Body of pancreas (tissue), 4 donors: ENCODE results near the gene FBXO40. TPM values are rescaled to one million over a fixed set of nuclear protein-coding genes. Genes with fewer than 3 reads are reported as not detected.

Source experiments
- ATAC-seq: fragments of 150-250 bp; one replicate; pipeline ENCODE4 v1.9.1; 2016
- DNase-seq, 4 donors: peaks; one replicate each; pipeline ENCODE4 v3.0.0-alpha.2; 2019
- H3K27ac ChIP-seq, 4 donors: fragments of 200-600 bp; sonication (generic); 1 replicate in 3 of 4; 2 replicates in 1 of 4; pipeline versions ENCODE4 v1.5.1 to v1.6.1; 2016 to 2019; ENCODE audit warnings: mild to moderate bottlenecking in 1 of 4, mixed read lengths in 1 of 4, moderate library complexity in 1 of 4
- H3K27me3 ChIP-seq, 2 donors: fragments of 200-600 bp; sonication (generic); one replicate each; pipeline ENCODE4 v1.6.0; 2016; ENCODE audit warnings: mild to moderate bottlenecking in 1 of 2
- H3K36me3 ChIP-seq, 2 donors: fragments of 200-600 bp; sonication (generic); replicated peaks in 1 of 2; 2 replicates each; pipeline ENCODE4 v1.5.1; 2016; ENCODE audit warnings: low read depth in 2 of 2; ENCODE audit not compliant: insufficient read depth in 1 of 2
- H3K4me1 ChIP-seq: fragments of 200-600 bp; sonication (generic); one replicate; pipeline ENCODE4 v1.6.0; 2016
- H3K4me3 ChIP-seq, 2 donors: fragments of 200-600 bp; sonication (generic); 1 replicate in 1 of 2; 2 replicates in 1 of 2; pipeline ENCODE4 v1.5.1; 2016 to 2019
- H3K9me3 ChIP-seq, 3 donors: fragments of 200-600 bp; sonication (generic); 1 replicate in 2 of 3; 2 replicates in 1 of 3; pipeline ENCODE4 v1.5.1; 2016
- CTCF ChIP-seq, 7 experiments: fragments of 450-650 bp in 4 of 7; fragments of 200-600 bp in 3 of 7; sonication (generic) in 3 of 7; IDR thresholded peaks; one replicate each; pipeline ENCODE4 v1.5.1; 2016 to 2019; ENCODE audit warnings: antibody characterized with exemption in 7 of 7
- POLR2A ChIP-seq, 3 donors: fragments of 450-650 bp; IDR thresholded peaks; one replicate each; pipeline ENCODE4 v1.6.1; 2016; ENCODE audit warnings: antibody characterized with exemption in 3 of 3, mild to moderate bottlenecking in 2 of 3
- WGBS, 2 donors: methylation state at CpG; one replicate each; pipeline ENCODE4 v1.1.5; 2017; 5-methylcytosine and 5-hydroxymethylcytosine counted together
- intact Hi-C: fragments of 100-400 bp; cut with DNase I; formaldehyde crosslinking; loops from one replicate; pipeline ENCODE4 v1.15.1; 2023
- total RNA-seq, 2 donors: library from RNA; depleted of rRNA; stranded (reverse); fragments of >200 nt; gene quantifications; one replicate each; pipeline ENCODE4 v1.1.0, GENCODE V29; 2016

Gene FBXO40
- total RNA-seq, 2 donors from 2014 or later = not detected

GRCh38 chr3:121552797-121553196, 40.4 kb upstream of the FBXO40 start:
- Histone ChIP-seq H3K4me1 (no peaks in the 10 kb centered on the region), H3K27me3 (no peaks in the 10 kb centered on the region), H3K4me3 (no peak overlapping the region), H3K36me3 (no peaks in the 10 kb centered on the region), H3K27ac (no peak overlapping the region), H3K9me3 (no peaks in the 10 kb centered on the region)
- DNase-seq (no peak), ATAC-seq (no peak)
- TF ChIP-seq CTCF (IDR thresholded peaks at IDR 0.05) = no peak
- TF ChIP-seq POLR2A (IDR thresholded peaks at IDR 0.05) = no peak
- intact Hi-C loops = no loop called here
- WGBS, 2 donors = 57 to 66% methylated on average over 3 of the region's 3 CpGs

- Histone ChIP-seq H3K4me1 (peaks cover 7% of the 10 kb centered on the region), H3K27me3 (no peaks in the 10 kb centered on the region), H3K9me3 (no peaks in the 10 kb centered on the region), H3K27ac (no peak overlapping the region), H3K36me3 (no peaks in the 10 kb centered on the region), H3K4me3 (no peak overlapping the region)
- TF ChIP-seq CTCF (IDR thresholded peaks at IDR 0.05) = no peak
- TF ChIP-seq POLR2A (IDR thresholded peaks at IDR 0.05) = no peak
- ATAC-seq = no peak
- intact Hi-C loops = no loop called here
- no peak for DNase-seq
- WGBS, 2 donors = 75 to 93% methylated on average over 5 of the region's 5 CpGs
These were observed 35.7 kb upstream of the FBXO40 start for GRCh38 chr3:121557426-121557934.

- H3K36me3 ChIP-seq = no peaks in the 10 kb centered on the region
- DNase-seq (no peak), ATAC-seq (no peak)
- no peak overlapping the region for H3K4me3 ChIP-seq
- H3K27ac ChIP-seq = no peak overlapping the region
- no peaks in the 10 kb centered on the region for H3K9me3 ChIP-seq
- H3K4me1 ChIP-seq = peaks cover 7% of the 10 kb centered on the region
- TF ChIP-seq POLR2A (IDR thresholded peaks at IDR 0.05) (no peak), CTCF (IDR thresholded peaks at IDR 0.05) (no peak)
- H3K27me3 ChIP-seq = no peaks in the 10 kb centered on the region
- intact Hi-C loops = no loop called here
These were observed 31.0 kb upstream of the FBXO40 start for GRCh38 chr3:121562148-121562547.

- no peak for DNase-seq
- H3K27ac ChIP-seq = no peak overlapping the region
- no peaks in the 10 kb centered on the region for H3K36me3 ChIP-seq
- no peaks in the 10 kb centered on the region for H3K27me3 ChIP-seq
- no peak overlapping the region for H3K4me3 ChIP-seq
- WGBS, 2 donors = 88% methylated on average over 9 of the region's 9 CpGs
- intact Hi-C loops = no loop called here
- H3K4me1 ChIP-seq = peaks cover under 1% of the 10 kb centered on the region
- no peaks in the 10 kb centered on the region for H3K9me3 ChIP-seq
- ATAC-seq = no peak
- TF ChIP-seq CTCF (IDR thresholded peaks at IDR 0.05) (no peak), POLR2A (IDR thresholded peaks at IDR 0.05) (no peak)
These were observed 26.4 kb upstream of the FBXO40 start for GRCh38 chr3:121566773-121567172.

GRCh38 chr3:121567649-121568048, 25.5 kb upstream of the FBXO40 start, which contains the start of gene ARGFX:
Gene ARGFX (plus strand): TSS chr3:121567949. CDS start chr3:121570714, 2,765 bp downstream.
- no peak for TF ChIP-seq POLR2A (IDR thresholded peaks at IDR 0.05)
- TF ChIP-seq CTCF (IDR thresholded peaks at IDR 0.05) = no peak
- DNase-seq (no peak), ATAC-seq (no peak)
- H3K27me3 ChIP-seq = no peaks in the 10 kb centered on the region
- no peaks in the 10 kb centered on the region for H3K36me3 ChIP-seq
- H3K27ac ChIP-seq = no peak within 1 kb of the TSS
- intact Hi-C loops = no loop called here
- no peak within 1 kb of the TSS for H3K4me3 ChIP-seq
- no peaks in the 10 kb centered on the region for H3K4me1 ChIP-seq
- no peaks in the 10 kb centered on the region for H3K9me3 ChIP-seq
- 80 to 83% methylated on average over 5 of the region's 5 CpGs for WGBS, 2 donors
